Measurements from ENCODE around the gene REC8. TPM values are rescaled to one million over a fixed set of nuclear protein-coding genes. Genes with fewer than 3 reads are reported as not detected.

REC8 gene
- total RNA-seq, 3 donors from 2014 or later = 17.4 to 24.8 (median 19.9) TPM

DNA sequence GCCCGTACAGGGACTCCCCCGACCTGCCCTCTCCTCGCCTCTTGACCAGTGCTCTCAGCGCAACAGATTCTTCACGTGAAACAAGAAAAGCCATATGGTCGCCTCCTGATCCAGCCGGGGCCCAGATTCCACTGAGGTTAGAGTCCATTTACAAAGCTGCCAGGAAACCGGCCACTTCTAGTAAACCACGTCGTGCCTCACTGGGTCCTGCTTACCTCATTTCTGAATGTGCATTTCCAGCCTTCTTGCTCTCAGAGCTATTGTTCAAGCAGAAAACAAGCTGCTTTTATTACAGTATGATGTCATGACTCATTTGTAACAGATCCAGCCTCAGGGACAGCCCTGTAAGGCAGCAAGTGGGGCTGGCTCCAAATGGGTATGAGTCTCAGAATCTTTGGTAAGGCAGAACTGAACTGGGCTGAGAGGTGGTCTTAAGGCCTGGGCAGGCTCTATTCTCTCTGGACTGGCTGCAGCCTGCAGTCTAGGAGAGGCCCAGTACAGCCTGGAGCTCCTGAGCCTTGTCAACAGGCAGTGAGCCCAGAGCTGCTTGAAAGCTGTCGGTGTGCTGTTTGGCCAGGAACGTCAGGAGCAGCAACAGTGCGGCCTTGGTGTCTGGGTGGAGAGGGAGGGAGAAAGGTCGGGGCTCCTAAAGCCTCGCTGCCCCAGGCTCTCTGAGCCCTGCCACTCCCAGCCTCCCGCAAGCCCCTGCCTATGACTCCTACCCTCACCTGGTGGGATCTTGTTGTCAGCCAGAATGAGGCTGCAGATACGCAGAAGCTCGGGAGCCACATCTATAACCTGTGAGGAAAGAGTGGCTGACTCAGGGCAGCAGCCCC, 8.3 kb downstream of the REC8 start:
- peaks cover 35% of the 10 kb centered on the region for H3K36me3 Mint-ChIP-seq (ENCODE audit: insufficient read depth)
- no peaks in the 10 kb centered on the region for H3K9me3 Mint-ChIP-seq
- no peak for ATAC-seq
- no peaks in the 10 kb centered on the region for H3K4me1 Mint-ChIP-seq (ENCODE audit: low read depth)
- no peak for DNase-seq
- H3K4me3 Mint-ChIP-seq = no peak overlapping the region
- H3K27me3 Mint-ChIP-seq (ENCODE audit: low read depth) = no peaks in the 10 kb centered on the region

- ATAC-seq (peak in 1 of 2 donors; percentile 3), DNase-seq (no peak)
- H3K27me3 Mint-ChIP-seq (ENCODE audit: low read depth) = no peaks in the 10 kb centered on the region
- H3K4me1 Mint-ChIP-seq (ENCODE audit: low read depth) = peaks cover 2% of the 10 kb centered on the region
- H3K9me3 Mint-ChIP-seq = no peaks in the 10 kb centered on the region
- no peak overlapping the region for H3K4me3 Mint-ChIP-seq
- peaks cover 40% of the 10 kb centered on the region for H3K36me3 Mint-ChIP-seq (ENCODE audit: insufficient read depth)
Observed at GRCh38 chr14:24181371-24182077, 9.6 kb downstream of the REC8 start.

GRCh38 chr14:24182110-24182882, 10.4 kb downstream of the REC8 start:
- peak in 1 of 2 donors; percentile 6 for ATAC-seq
- Mint-ChIP-seq H3K4me1 (ENCODE audit: low read depth) (peaks cover 6% of the 10 kb centered on the region), H3K4me3 (no peak overlapping the region), H3K27me3 (ENCODE audit: low read depth) (no peaks in the 10 kb centered on the region), H3K36me3 (ENCODE audit: insufficient read depth) (peaks cover 38% of the 10 kb centered on the region), H3K9me3 (no peaks in the 10 kb centered on the region)
- DNase-seq = no peak

GRCh38 chr14:24183014-24183481, 11.2 kb downstream of the REC8 start:
- H3K36me3 Mint-ChIP-seq (ENCODE audit: insufficient read depth) = peaks cover 38% of the 10 kb centered on the region

GRCh38 chr14:24184104-24184970, 12.5 kb downstream of the REC8 start:
- Mint-ChIP-seq H3K27me3 (ENCODE audit: low read depth) (no peaks in the 10 kb centered on the region), H3K4me1 (ENCODE audit: low read depth) (peaks cover 22% of the 10 kb centered on the region), H3K4me3 (no peak overlapping the region), H3K36me3 (ENCODE audit: insufficient read depth) (peaks cover 38% of the 10 kb centered on the region), H3K9me3 (no peaks in the 10 kb centered on the region)
- ATAC-seq = no peak
- no peak for DNase-seq

More at GRCh38 chr14:24183014-24183481, 11.2 kb downstream of the REC8 start:
- Mint-ChIP-seq H3K27me3 (ENCODE audit: low read depth) (no peaks in the 10 kb centered on the region), H3K9me3 (no peaks in the 10 kb centered on the region), H3K4me1 (ENCODE audit: low read depth) (peaks cover 12% of the 10 kb centered on the region), H3K4me3 (no peak overlapping the region)
- DNase-seq = no peak
- no peak for ATAC-seq

DNA sequence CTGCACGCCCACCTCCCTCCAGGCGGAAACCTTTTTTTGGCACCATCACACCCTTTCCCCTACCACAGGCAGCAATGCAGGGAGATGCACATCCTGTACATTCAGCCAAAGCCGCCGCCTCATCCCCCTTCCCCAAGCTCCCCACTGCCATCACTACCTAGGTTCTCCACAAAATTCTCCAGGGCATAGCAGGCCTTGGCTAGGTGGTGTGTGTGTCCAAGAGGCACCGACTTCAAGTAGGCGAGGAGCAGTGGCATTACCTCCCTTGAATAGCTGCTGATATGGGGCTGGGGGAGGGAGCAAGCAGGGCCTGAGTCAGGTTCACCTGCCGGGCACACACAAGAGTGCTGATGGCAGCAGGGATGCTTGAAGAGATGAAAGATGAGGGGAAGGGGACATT, 13.1 kb downstream of the REC8 start:
- H3K4me3 Mint-ChIP-seq = no peak overlapping the region
- no peaks in the 10 kb centered on the region for H3K9me3 Mint-ChIP-seq
- H3K36me3 Mint-ChIP-seq (ENCODE audit: insufficient read depth) = peaks cover 37% of the 10 kb centered on the region

DNA sequence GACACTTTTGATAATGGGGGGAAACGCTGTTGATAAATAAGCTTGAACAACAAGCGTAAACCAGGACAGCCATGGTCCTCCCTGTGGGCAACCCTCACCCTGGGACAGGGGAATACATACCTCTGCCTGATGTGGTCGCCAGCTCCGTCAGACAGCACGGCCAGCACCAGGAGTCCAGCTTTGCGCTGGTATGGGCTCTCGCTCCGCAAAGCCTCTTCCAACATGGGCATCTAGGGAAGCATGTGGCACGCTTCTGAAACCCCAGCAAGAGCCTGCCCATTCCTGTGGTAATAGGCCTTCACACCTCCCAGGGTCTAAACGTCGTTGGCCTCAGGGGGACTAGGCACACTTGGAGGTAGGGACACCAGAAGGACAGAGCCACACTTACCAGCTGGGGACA, 13.9 kb downstream of the REC8 start:
- DNase-seq (no peak), ATAC-seq (no peak)
- H3K4me1 Mint-ChIP-seq (ENCODE audit: low read depth) = peaks cover 26% of the 10 kb centered on the region
- H3K27me3 Mint-ChIP-seq (ENCODE audit: low read depth) = no peaks in the 10 kb centered on the region
- H3K4me3 Mint-ChIP-seq = no peak overlapping the region
- no peaks in the 10 kb centered on the region for H3K9me3 Mint-ChIP-seq
- H3K36me3 Mint-ChIP-seq (ENCODE audit: insufficient read depth) = peaks cover 36% of the 10 kb centered on the region

More for the DNA sequence above, 13.1 kb downstream of the REC8 start:
- DNase-seq = no peak
- Mint-ChIP-seq H3K27me3 (ENCODE audit: low read depth) (no peaks in the 10 kb centered on the region), H3K4me1 (ENCODE audit: low read depth) (peaks cover 25% of the 10 kb centered on the region)
- ATAC-seq = no peak

DNA sequence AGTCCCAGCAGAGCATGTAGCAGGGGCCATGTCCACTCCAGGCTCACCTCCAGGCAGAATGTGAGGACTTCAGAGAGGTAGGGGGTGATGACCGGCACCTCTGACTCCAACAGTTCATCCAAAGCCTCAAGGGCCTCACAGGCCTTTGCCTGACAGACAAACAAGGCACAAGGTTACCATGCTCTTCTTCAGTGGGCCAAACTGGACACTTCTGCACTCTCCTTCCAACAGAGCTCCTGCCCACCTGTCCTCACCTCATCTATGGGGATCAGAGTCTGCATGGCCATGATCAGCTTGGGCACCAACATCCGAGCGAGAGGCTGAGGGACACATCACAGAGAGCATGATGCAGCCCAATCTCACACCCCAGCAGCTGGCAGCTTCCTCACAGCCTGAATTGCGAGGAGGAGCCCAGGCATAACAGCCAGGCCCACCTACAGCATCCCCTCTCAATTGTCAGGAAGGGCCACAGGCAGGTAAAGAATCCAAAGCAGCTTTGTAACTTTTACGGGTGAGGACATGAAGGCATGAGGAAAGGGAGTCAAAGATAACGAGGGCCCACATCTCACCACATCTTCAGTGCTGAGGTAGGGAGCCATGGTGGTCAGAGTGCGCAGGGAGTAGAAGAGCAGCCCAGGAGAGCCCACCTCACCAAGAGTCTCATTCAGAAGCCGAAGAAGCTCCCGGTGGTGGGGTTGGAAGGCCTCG, 15.1 kb downstream of the REC8 start:
- H3K4me1 Mint-ChIP-seq (ENCODE audit: low read depth) = peaks cover 29% of the 10 kb centered on the region
- no peaks in the 10 kb centered on the region for H3K27me3 Mint-ChIP-seq (ENCODE audit: low read depth)
- ATAC-seq (no peak), DNase-seq (no peak)
- H3K36me3 Mint-ChIP-seq (ENCODE audit: insufficient read depth) = peaks cover 35% of the 10 kb centered on the region
- no peaks in the 10 kb centered on the region for H3K9me3 Mint-ChIP-seq
- peak overlapping the region; percentile 94 for H3K4me3 Mint-ChIP-seq

- peak overlapping the region; percentile 94 for H3K4me3 Mint-ChIP-seq
- no peaks in the 10 kb centered on the region for H3K9me3 Mint-ChIP-seq
- H3K27me3 Mint-ChIP-seq (ENCODE audit: low read depth) = no peaks in the 10 kb centered on the region
- peaks cover 36% of the 10 kb centered on the region for H3K36me3 Mint-ChIP-seq (ENCODE audit: insufficient read depth)
- ATAC-seq (no peak), DNase-seq (no peak)
- peaks cover 34% of the 10 kb centered on the region for H3K4me1 Mint-ChIP-seq (ENCODE audit: low read depth)
Observed at GRCh38 chr14:24187539-24187915, 15.6 kb downstream of the REC8 start.

DNA sequence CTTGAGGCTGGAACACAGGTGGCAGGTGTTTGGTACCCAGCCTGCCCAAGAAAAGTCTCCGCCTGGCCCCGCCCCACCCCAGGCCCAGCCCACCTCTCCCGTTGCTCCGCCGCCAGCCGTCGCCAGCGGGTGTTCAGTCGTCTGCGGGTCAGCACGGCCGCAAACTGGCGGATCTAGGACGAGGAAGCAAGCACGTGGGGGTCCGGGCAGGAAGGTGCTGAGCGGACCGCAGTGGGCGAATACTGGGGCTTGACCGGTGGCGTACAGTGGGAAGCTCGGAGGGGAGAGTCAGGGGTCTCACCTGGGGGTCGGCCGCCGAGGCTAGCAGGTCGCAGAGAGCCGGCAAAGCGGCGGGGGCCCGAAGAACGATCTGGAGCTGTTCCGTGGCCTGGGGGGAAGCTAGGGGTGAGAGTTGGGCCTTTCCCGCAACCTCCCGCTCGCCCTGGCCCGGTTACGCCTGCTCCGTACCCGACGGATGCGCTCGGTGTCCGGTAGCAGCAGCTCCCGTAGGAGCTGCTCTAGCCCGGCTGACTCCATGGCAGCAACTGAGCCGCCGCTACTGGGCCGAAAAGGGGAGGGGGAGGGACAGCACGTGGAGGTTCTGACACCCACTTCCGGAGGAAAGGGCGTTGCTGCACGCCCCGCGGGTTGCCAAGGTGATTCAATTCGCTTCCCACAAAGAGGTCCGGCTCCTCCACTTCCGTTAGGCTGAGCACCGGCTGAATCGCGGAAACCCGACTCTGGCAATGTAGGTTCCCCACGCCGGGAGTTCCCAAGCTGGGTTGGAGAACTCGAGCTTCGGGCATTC, 16.6 kb downstream of the REC8 start, which contains the start of gene IPO4:
Gene IPO4, minus strand, starts transcription at position 566 of the 808 bp plus-strand sequence. Its CDS starts 29 bp downstream, at position 537.
- H3K9me3 Mint-ChIP-seq = no peaks in the 10 kb centered on the region
- DNase-seq = peak; percentile 94
- peaks cover 34% of the 10 kb centered on the region for H3K36me3 Mint-ChIP-seq (ENCODE audit: insufficient read depth)
- peak; percentile 93 to 94 for ATAC-seq
- peak within 1 kb of the TSS; percentile 94 for H3K4me3 Mint-ChIP-seq
- H3K27me3 Mint-ChIP-seq (ENCODE audit: low read depth) = no peaks in the 10 kb centered on the region
- peaks cover 40% of the 10 kb centered on the region for H3K4me1 Mint-ChIP-seq (ENCODE audit: low read depth)

DNA sequence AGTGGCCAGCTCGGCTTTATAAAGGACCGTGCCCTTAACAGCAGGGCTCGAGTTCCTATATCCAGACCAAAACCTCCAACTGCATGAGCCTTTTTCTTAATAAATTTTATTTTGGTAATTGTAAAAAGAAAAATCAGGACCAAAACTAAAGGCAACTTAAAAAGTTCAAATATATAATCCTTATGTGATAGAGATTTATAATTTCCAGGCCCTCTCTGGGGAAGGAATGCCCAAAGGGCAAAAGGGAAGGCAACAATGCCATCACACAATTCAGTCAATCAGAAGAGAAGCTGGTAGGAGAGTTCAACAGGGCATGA, 17.1 kb downstream of the REC8 start:
- Mint-ChIP-seq H3K4me3 (peak overlapping the region; percentile 94), H3K9me3 (no peaks in the 10 kb centered on the region), H3K36me3 (ENCODE audit: insufficient read depth) (peaks cover 32% of the 10 kb centered on the region), H3K27me3 (ENCODE audit: low read depth) (no peaks in the 10 kb centered on the region), H3K4me1 (ENCODE audit: low read depth) (peaks cover 42% of the 10 kb centered on the region)
- ATAC-seq (no peak), DNase-seq (no peak)

DNA sequence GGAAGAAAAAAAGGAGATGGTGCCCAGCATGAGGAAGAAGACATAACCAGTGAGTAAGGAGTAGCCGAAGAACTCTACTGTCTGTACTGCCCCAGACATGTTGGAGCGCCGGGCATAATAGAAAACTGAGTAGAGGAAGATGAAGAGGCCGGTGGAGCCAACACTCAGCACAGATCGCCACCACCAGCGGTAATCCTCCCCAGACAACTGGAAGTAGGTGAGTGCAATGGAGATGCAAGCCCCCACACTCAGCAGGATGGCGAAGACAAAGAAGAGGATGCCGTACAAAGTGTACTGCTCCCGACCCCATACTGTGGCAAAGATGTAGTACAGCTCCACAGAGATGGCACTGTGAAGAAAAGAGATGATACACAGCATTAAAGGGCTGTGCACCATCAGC, 17.6 kb downstream of the REC8 start:
- DNase-seq (no peak), ATAC-seq (no peak)
- Mint-ChIP-seq H3K4me3 (no peak overlapping the region), H3K4me1 (ENCODE audit: low read depth) (peaks cover 46% of the 10 kb centered on the region), H3K9me3 (no peaks in the 10 kb centered on the region), H3K36me3 (ENCODE audit: insufficient read depth) (peaks cover 32% of the 10 kb centered on the region), H3K27me3 (ENCODE audit: low read depth) (no peaks in the 10 kb centered on the region)

Measured in activated T-cell treated with anti-CD3 and anti-CD28 coated beads, Interleukin-2, amount 50 U/mL, for 4 hours (primary cell).